ENCODE data around the gene POU2F1. TPM values are rescaled to one million over a fixed set of nuclear protein-coding genes. Genes with fewer than 3 reads are reported as not detected.

The POU2F1 gene
- total RNA-seq, 1 experiment from 2014 or later, result 24.5 TPM

- POLR2A ChIA-PET, result no interaction called here
- intact Hi-C loops (cut with micrococcal nuclease), result no loop called here
- Histone ChIP-seq H3K9me3 (ENCODE audit: control insufficient read depth in 1 of 2, insufficient read depth in 1 of 2, low read depth in 1 of 2, low read length in 2 of 2) (no peaks in the 10 kb centered on the region), H3K4me3 (replicated peaks in 1 of 2; ENCODE audit: low read depth in 1 of 2, low read length in 2 of 2) (no peak overlapping the region), H3K4me2 (ENCODE audit: low read length) (no peak overlapping the region), H3K79me2 (ENCODE audit: insufficient read depth, low read length) (no peaks in the 10 kb centered on the region), H2AFZ (ENCODE audit: low read depth, low read length, poor library complexity, severe bottlenecking) (no peak overlapping the region), H3K27me3 (ENCODE audit: insufficient read depth, low read length) (no peaks in the 10 kb centered on the region), H3K4me1 (ENCODE audit: control insufficient read depth in 1 of 2, insufficient read depth in 2 of 2, low read length in 2 of 2) (no peaks in the 10 kb centered on the region), H3K27ac (ENCODE audit: low read depth, low read length) (no peak overlapping the region), H3K36me3 (ENCODE audit: control insufficient read depth in 1 of 2, insufficient read depth in 2 of 2, low read length in 2 of 2) (no peaks in the 10 kb centered on the region), H3K9me2 (ENCODE audit: insufficient read depth) (no peaks in the 10 kb centered on the region), H4K20me1 (ENCODE audit: insufficient read depth) (no peaks in the 10 kb centered on the region), H3K9ac (ENCODE audit: low read length) (no peak overlapping the region)
- no TSS peak for BruUV-seq (replicated peaks)
- DNase-seq (ENCODE audit: low read depth, low spot score), result no peak
- TF ChIP-seq SIN3A (IDR thresholded peaks at IDR 0.05; ENCODE audit: low read depth) (no peak), CBX3 (IDR thresholded peaks at IDR 0.05; ENCODE audit: low read depth) (no peak), ZFX (IDR thresholded peaks at IDR 0.05) (no peak), ZBTB33 (IDR thresholded peaks at IDR 0.05; ENCODE audit: extremely low read depth, insufficient replicate concordance, low read length) (no peak), MAX (IDR thresholded peaks at IDR 0.05) (no peak), JUND (IDR thresholded peaks at IDR 0.05) (no peak), CEBPB (IDR thresholded peaks at IDR 0.05; ENCODE audit: low read depth) (no peak), CTCF (IDR thresholded peaks at IDR 0.05 in 2 of 3, conservative IDR thresholded peaks at IDR 0.05 in 1 of 3; ENCODE audit: borderline replicate concordance in 1 of 3, insufficient read depth in 1 of 3, low read depth in 2 of 3, low read length in 2 of 3) (no peak), TCF7L2 (IDR thresholded peaks at IDR 0.05; ENCODE audit: borderline replicate concordance, extremely low read depth, insufficient read depth, insufficient read length) (no peak)
- CTCF ChIA-PET, result no interaction called here
- ATAC-seq, result no peak
- RAD21 ChIA-PET (ENCODE audit: low non-redundant PET in 1 of 2, low total read pairs in 2 of 2, uncharacterized antibody in 2 of 2, unreplicated experiment in 2 of 2), result no interaction called here
These were observed 253.5 kb downstream of the POU2F1 start for GRCh38 chr1:167474191-167474641.

Measured in HCT116 (cell line).